Measurements from ENCODE around the gene AVPR2.

Gene AVPR2

DNA sequence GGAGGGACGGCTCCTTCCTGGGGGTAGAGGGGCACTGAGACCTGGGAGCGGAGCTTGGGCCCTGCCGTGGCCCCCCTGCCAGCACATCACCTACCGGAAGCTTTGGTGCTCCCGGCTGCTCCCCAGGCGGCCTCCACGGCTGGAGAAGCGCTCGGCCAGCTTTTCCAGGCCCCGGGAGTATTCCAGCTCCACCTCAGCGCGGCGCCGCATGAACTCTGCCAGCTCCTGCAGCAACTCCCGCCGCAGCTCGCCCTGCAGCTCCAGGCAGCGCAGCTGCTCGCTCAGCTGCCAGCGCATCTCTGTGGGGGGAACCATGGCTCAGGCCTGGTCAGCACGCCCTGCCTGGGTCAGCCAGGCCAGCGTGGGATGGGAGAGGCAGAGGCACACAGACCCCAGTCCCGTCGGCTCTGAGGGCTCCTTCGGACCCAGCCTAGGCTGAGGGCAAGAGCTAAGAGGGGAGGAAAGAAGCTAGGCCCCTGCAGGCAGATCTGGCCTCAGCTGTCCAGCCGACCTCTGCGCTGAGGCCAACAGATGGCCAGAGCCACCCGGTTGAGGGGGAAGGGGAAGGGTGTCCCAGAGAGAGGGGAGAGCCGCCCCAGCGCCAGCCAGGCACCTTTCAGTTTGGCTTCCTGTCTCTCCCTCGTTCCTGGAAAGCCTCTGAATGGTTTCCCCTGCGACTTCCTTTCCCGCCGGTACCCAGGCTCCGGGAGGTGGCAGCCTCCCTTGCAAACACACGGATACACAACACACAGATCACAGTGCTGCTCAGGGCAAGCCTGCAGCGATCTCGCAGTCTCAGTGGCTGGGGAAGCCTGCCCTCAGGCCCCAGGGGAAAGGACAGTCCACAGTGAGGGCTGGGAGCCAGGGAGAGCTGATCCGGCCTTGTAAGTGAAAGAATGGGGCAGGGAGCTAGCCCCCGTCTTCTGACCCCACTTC is 17.3 kb downstream of the AVPR2 start:
- DNase-seq (ENCODE audit: low spot score) = no peak
- TF ChIP-seq, protein P1, sequence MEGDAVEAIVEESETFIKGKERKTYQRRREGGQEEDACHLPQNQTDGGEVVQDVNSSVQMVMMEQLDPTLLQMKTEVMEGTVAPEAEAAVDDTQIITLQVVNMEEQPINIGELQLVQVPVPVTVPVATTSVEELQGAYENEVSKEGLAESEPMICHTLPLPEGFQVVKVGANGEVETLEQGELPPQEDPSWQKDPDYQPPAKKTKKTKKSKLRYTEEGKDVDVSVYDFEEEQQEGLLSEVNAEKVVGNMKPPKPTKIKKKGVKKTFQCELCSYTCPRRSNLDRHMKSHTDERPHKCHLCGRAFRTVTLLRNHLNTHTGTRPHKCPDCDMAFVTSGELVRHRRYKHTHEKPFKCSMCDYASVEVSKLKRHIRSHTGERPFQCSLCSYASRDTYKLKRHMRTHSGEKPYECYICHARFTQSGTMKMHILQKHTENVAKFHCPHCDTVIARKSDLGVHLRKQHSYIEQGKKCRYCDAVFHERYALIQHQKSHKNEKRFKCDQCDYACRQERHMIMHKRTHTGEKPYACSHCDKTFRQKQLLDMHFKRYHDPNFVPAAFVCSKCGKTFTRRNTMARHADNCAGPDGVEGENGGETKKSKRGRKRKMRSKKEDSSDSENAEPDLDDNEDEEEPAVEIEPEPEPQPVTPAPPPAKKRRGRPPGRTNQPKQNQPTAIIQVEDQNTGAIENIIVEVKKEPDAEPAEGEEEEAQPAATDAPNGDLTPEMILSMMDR (IDR thresholded peaks at IDR 0.05; ENCODE audit: extremely low read depth, insufficient read depth, missing control alignments) = no peak
- in situ Hi-C loops (cut with MboI; ENCODE audit: low pct_unique_long_range_greater_than_20kb, low sequenced_read_pairs, unreplicated experiment) = no loop called here

DNA sequence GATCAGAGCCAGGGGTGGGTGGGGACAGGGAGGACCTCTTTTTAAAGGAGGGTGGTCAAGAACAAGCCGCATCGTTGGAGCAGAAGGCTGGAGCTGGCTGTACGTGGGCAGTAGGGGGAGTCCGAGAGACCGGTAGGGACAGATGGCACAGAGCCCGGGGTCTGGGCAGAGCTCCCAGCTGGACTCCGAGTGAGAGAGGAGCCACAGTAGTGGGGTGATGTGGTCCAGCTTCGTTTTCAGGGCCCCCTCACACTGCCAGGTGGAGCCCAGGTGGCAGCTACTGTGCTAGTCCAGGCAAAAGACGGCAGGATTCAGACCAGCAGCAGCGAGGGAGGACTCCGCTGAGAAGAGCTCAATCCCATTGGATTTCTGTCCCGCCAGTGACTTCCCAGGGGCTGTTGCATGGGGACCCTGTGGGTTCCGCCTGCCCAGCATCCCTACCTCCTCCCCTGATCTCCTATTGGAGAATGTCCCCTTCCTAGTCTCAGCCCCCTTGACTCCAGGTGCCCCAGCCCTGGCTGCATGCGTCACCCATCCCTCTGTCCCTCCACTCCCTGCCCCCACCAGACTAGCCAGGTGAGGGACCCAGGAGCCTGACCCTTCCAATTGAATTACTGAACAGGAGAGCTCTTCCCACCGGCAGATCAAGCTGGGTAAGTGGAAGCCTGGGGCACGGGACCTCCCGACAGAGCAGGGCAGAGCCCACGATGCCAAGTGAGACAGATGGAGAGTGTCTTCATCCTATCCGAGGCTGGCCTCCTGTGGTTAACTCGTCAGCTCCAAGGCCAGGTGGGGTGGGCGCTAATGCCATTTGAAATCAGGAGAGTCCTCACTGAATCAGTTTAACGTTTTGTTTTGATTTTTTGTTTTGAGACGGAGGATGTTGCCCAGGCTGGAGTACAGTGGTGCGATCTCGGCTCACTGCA is 18.7 kb downstream of the AVPR2 start:
- TF ChIP-seq, protein P1 (IDR thresholded peaks at IDR 0.05; ENCODE audit: extremely low read depth, insufficient read depth, missing control alignments) = peak; percentile 59
- DNase-seq (ENCODE audit: low spot score) = peak; percentile 58
- in situ Hi-C loops (cut with MboI; ENCODE audit: low pct_unique_long_range_greater_than_20kb, low sequenced_read_pairs, unreplicated experiment) = no loop called here

DNA sequence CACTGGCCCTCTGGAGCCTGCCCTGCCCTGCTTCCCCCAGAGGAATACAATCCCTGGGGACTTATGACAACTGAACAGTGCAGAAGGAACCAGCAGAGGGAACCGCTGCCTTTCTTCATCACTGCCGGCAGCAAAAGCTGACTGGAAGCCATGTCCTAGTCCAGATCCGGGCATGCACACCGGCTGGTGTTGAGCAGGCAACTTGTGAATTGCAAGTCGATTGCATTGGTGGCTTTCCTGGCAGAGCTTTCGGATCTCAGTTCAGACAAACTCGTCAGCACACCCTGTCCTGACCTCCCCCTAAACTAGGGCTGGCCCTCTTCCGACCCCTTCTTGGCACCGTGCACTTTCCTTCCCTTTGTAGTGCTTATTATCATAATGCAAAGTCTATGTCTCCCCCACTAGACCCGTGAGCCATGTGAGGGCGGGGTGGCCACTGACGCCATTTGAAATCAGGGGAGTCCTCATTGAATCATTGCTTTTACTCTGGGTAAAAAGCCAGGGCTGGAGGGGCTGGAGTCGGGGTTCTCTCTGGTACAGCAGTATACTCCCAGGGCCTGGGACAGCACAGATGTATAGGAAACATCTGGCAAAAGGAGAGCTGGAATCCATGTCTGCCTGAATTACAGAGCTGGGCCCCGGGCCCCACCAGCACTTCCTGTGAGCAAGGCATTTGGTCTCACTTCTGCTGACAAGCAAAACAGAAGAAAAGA is 19.8 kb downstream of the AVPR2 start:
- in situ Hi-C loops (cut with MboI; ENCODE audit: low pct_unique_long_range_greater_than_20kb, low sequenced_read_pairs, unreplicated experiment) = no loop called here
- peak; percentile 57 for DNase-seq (ENCODE audit: low spot score)
- TF ChIP-seq, protein P1 (IDR thresholded peaks at IDR 0.05; ENCODE audit: extremely low read depth, insufficient read depth, missing control alignments) = peak; percentile 20

DNA sequence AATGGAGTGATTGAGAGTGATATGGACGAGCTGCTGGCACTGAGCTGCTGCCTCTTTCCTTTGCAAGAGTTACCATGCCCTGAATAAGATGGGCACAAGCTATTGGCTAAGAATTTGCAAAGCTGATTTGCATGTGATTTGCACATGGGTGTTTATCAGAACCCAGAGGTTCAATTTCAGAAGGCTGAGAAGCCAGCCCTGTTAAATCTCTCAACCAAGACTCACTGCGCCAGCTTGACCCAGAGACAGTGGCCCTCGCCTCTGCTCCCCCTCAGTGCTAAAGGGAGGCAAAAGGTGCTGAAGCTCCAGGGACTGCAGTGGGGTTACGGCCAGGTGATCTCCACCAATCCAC is 20.9 kb downstream of the AVPR2 start:
- no peak for DNase-seq (ENCODE audit: low spot score)
- TF ChIP-seq, protein P1 (IDR thresholded peaks at IDR 0.05; ENCODE audit: extremely low read depth, insufficient read depth, missing control alignments) = no peak
- in situ Hi-C loops (cut with MboI; ENCODE audit: low pct_unique_long_range_greater_than_20kb, low sequenced_read_pairs, unreplicated experiment) = loop anchor here (25.0 kb wide), 1 partner anchor 963 kb away; no protein-coding TSS in a partner anchor

DNA sequence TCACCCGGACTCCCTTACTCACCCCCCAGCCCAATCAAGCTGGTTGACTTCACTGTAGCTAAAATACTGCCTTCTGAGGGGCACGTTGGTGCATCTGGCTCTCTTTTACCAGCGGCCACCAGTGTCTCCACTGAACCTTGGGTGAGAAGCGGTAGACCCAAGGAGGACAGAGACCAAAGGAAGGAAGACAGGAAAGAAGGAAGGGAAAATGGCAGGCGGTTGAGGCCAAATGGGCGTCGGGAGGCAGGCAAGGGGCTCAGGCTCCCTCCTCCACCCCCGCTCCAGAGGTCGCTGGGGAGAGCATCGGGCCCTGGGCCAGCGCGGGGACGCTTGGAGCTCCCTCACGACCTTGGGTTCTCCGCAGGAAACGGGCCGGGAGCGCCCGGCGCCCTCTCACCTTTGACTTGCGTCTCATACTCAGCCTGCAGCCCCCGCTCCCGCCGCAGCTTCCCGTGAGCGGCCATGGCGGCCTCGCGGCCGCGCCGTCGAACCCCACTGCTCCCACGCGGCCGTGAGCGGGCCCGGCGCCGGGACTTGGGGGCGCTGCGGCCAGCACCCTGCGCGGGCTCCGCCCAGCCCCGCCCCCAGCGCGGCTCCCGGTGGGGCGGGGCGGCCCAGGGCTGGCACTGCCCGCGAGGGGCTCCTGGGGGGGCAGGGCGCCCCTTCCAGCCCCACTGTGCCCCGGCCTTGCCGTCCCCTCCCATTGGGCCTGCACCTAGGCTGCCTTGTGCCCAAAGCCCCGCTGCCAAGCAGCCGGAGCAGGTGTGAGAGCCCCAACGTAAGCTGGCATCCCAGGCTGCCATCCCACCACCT is 21.5 kb downstream of the AVPR2 start, which contains the start of gene ARHGAP4:
ARHGAP4 (minus strand) TSS at position 526 of the 813 bp plus-strand sequence; CDS start at position 464, 62 bp downstream.
- TF ChIP-seq, protein P1 (IDR thresholded peaks at IDR 0.05; ENCODE audit: extremely low read depth, insufficient read depth, missing control alignments) = peak; percentile 6
- in situ Hi-C loops (cut with MboI; ENCODE audit: low pct_unique_long_range_greater_than_20kb, low sequenced_read_pairs, unreplicated experiment) = loop anchor here (25.0 kb wide), 1 partner anchor 964 kb away; no protein-coding TSS in a partner anchor
- DNase-seq (ENCODE audit: low spot score) = peak; percentile 62

Data from GM13977 (cell line).